SIG-M5 treated with dmso at 0.1 percent for 504 hours (cell line): Measurements from ENCODE around the gene PDE6H.

ENCODE experiments used
- DNase-seq: peaks from one replicate; lab custom pipeline; 2025; ENCODE audit not compliant: unreplicated experiment; lab: John Stamatoyannopoulos, UW

Gene PDE6H

GRCh38 chr12:14999021-14999694, 26.3 kb downstream of the PDE6H start:
- DNase-seq, result no peak

DNA sequence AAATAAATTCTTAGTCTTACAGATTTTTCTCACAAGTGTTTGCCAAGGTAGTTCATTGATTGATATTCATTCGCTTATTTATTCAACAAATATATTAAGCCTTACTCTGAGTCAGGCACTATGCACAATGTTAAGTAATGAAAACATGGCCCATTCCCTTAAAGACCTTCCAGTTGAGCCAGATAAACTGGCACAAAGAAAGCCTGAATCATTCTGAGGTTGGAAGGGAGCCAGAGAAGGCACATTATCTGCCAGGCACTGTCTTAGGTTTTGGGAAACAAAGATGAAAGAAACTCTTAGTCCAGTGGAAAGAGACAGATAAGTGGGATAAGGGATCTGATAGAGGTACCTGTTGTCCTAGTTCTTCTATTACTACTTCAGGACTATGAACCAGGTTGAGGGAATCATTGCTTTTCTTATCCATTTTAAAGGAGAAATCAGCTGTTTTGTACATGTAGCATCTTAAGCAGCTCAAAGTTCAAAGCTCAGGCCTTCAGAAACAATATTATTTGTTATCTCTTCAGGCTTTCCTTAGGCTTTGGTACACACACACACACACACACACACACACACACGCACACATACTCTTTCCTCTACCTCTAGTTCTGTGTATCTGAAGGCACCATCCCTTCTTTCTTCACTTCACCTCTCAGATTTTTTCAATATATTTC, 27.0 kb downstream of the PDE6H start:
- DNase-seq, result no peak

DNA sequence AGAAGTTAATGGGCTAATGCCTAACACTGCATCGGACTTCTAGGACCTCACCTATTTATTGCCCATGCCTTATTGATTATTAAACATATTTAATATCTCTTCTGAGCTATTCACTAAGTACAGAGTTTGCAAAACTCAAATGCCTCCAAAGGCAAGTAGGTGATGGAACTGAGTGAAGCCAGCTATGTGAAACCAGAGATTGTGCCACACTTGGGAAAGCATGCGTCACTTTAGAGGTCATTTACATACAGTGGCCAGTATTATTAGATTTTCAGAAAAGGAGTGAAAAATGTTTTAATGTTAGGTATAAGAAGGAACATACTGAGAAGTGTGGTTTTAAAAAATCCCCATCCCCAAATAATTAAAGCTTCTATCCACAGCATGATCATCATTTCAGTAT, 27.7 kb downstream of the PDE6H start:
- DNase-seq, result no peak

- no peak for DNase-seq
Measured at GRCh38 chr12:15001733-15002382, 29.0 kb downstream of the PDE6H start.

GRCh38 chr12:15004421-15004820, 31.6 kb downstream of the PDE6H start:
- no peak for DNase-seq

GRCh38 chr12:15005064-15005463, 32.2 kb downstream of the PDE6H start:
- no peak for DNase-seq

DNA sequence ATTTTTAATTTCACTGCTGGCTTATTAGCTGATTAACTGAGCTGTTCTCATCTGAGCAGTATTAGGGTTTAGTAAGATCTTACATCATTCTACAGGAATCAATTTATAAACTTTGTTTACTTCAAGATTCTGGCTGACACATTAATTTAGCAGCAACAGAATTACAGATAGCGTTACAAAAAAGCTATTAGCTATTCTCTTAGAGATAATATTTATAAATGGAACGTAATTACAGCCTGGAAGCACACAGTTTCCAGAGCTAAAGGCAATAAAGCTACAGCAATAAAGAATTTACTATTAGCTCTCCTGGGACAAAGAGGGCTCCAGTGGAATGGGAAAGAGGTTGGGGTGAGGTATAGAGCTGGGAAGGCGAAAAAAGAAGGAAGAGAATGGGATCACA, 34.7 kb downstream of the PDE6H start:
- no peak for DNase-seq

- no peak for DNase-seq
Measured at GRCh38 chr12:15011162-15011561, 38.3 kb downstream of the PDE6H start.

GRCh38 chr12:15013634-15014179, 40.9 kb downstream of the PDE6H start:
- no peak for DNase-seq

GRCh38 chr12:15014708-15015107, 41.9 kb downstream of the PDE6H start:
- DNase-seq, result no peak

DNA sequence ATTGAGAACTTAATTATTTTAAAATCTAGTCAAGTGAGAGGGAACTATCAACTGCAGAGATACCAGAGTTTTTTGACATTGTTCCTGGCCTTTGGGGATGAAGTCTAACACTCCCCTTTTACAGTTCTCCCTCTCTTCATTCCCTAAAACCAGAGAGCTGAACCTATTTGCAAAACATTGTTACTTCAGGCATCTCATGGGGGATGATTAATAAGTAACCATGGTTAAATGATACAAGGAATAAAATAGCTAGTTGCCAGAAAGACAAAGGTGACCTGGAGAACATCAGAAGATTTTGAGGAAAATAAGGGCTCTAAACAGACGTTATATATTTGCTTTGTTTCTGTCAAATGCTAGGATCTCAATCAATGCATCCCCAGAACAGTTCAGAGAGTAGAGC, 42.3 kb downstream of the PDE6H start:
- DNase-seq, result no peak

GRCh38 chr12:15020156-15020555, 47.3 kb downstream of the PDE6H start:
- no peak for DNase-seq
